K562 (cell line): ENCODE measurements around the gene FEM1B. TPM values are rescaled to one million over a fixed set of nuclear protein-coding genes. Genes with fewer than 3 reads are reported as not detected.

Source experiments
- CHD1 ChIP-seq: fragments of 200-600 bp; sonication (generic); IDR thresholded peaks from one replicate; pipeline ENCODE4 v1.6.1; 2012; ENCODE audit warnings: mild to moderate bottlenecking, moderate library complexity, low read length, inconsistent platforms
- GTF2E2 ChIP-seq: fragments of 200-800 bp; sonication (Bioruptor generic); IDR thresholded peaks from 2 replicates; pipeline ENCODE4 v1.6.1; 2016; ENCODE audit warnings: missing genetic modification characterization, missing compliant biosample characterization
- ILF3 ChIP-seq: fragments of 450-650 bp; IDR thresholded peaks from 2 replicates; pipeline ENCODE4 v1.6.1; 2018; ENCODE audit warnings: antibody characterized with exemption, mild to moderate bottlenecking, moderate library complexity, borderline replicate concordance
- JUNB ChIP-seq: fragments of 450-650 bp; formaldehyde crosslinking; conservative IDR thresholded peaks from 2 replicates; pipeline ENCODE4 v1.4.0; 2020; ENCODE audit warnings: mild to moderate bottlenecking
- MGA ChIP-seq: fragments of 450-650 bp; IDR thresholded peaks from 2 replicates; pipeline ENCODE4 v1.6.1; 2016; ENCODE audit warnings: mild to moderate bottlenecking, moderate library complexity
- RBBP5 ChIP-seq: fragments of 200-600 bp; sonication (generic); IDR thresholded peaks from 2 replicates; pipeline ENCODE4 v1.6.1; 2012; ENCODE audit warnings: borderline replicate concordance, mild to moderate bottlenecking, low read length, control low read depth, inconsistent platforms; ENCODE audit not compliant: insufficient read depth, poor library complexity, severe bottlenecking
- RBM34 ChIP-seq: fragments of 200-400 bp; formaldehyde crosslinking; IDR thresholded peaks from 2 replicates; pipeline ENCODE4 v1.6.1; 2018; ENCODE audit warnings: low read length, borderline replicate concordance; ENCODE audit not compliant: insufficient read depth
- SAP30 ChIP-seq: fragments of 200-600 bp; sonication (generic); IDR thresholded peaks from 2 replicates; pipeline ENCODE4 v1.6.1; 2012; ENCODE audit warnings: borderline replicate concordance, low read depth, mild to moderate bottlenecking, moderate library complexity, low read length, control low read depth, inconsistent platforms; ENCODE audit not compliant: insufficient read depth, poor library complexity, severe bottlenecking
- SUPT5H ChIP-seq: fragments of 450-650 bp; IDR thresholded peaks from 2 replicates; pipeline ENCODE4 v1.6.1; 2016
- TOE1 ChIP-seq, 2 experiments: fragments of 450-650 bp in 1 of 2; sonication (generic) in 1 of 2; formaldehyde crosslinking in 1 of 2; IDR thresholded peaks; 2 replicates each; pipeline versions ENCODE4 v1.7.1 to v1.8.0; 2016 to 2022; ENCODE audit warnings: borderline replicate concordance in 2 of 2, mild to moderate bottlenecking in 2 of 2, antibody characterized with exemption in 1 of 2, inconsistent platforms in 1 of 2, low read depth in 1 of 2, missing genetic modification reagents in 1 of 2, moderate library complexity in 1 of 2
- polyA plus RNA-seq, 8 experiments: library from polyadenylated mRNA; depleted of rRNA in 4 of 8; stranded (reverse) in 5 of 8; unstranded in 3 of 8; fragments of >200 nt; fragmentation: Nextera tagmentation in 2 of 8; fragmentation: Illumina TruSeq in 1 of 8; extraction: Ambion mirVana in 2 of 8; extraction: Trizol in 1 of 8; gene quantifications; 2 replicates each; pipeline versions ENCODE4 v1.2.1 to v1.2.3, GENCODE V29; 2011 to 2014; ENCODE audit warnings: inconsistent platforms in 1 of 8, missing spikeins in 1 of 8
- total RNA-seq, 7 experiments: library from RNA; depleted of rRNA in 6 of 7; stranded (reverse); fragments of >200 nt in 6 of 7; fragmentation: Illumina TruSeq in 2 of 7; extraction: Trizol in 2 of 7; gene quantifications; 2 replicates each; pipeline versions ENCODE4 v1.2.1 to v1.2.3, GENCODE V29; 2011 to 2021; ENCODE audit warnings: low replicate concordance in 1 of 7
- TF ChIP-seq, protein P1 (sequence below): fragments of 450-650 bp; IDR thresholded peaks from 2 replicates; pipeline ENCODE4 v1.6.1; 2016; ENCODE audit warnings: borderline replicate concordance
- TF ChIP-seq, protein P2 (sequence below): fragments of 250-450 bp; sonication (Bioruptor Pico); IDR thresholded peaks from 2 replicates; pipeline ENCODE4 v1.5.0; 2020; ENCODE audit warnings: mild to moderate bottlenecking

The FEM1B gene
- total and polyA plus RNA-seq, 9 of the 15 experiments (the other 6 are each of a cell fraction or from before 2014, with no cell fraction given) = 5.9 to 61.6 (median 20.1) TPM

- TF ChIP-seq MGA (peak; percentile 83), CHD1 (no peak), ILF3 (no peak), JUNB (CRISPR knock-in tag) (no peak), RBBP5 (peak; percentile 87), TOE1 (IDR thresholded peaks at IDR 0.05; ENCODE audit: borderline replicate concordance) (no peak), TOE1 (CRISPR knock-in tag; IDR thresholded peaks at IDR 0.05; ENCODE audit: borderline replicate concordance, low read depth) (no peak), GTF2E2 (tag) (0 out of 2 replicates have a peak, but pooled peaks have one; percentile 49), SAP30 (peak; percentile 34), RBM34 (0 out of 2 replicates have a peak, but pooled peaks have one; percentile 17), SUPT5H (peak; percentile 9; the same call in 1 of the 2 replicates)
- TF ChIP-seq, protein P1, sequence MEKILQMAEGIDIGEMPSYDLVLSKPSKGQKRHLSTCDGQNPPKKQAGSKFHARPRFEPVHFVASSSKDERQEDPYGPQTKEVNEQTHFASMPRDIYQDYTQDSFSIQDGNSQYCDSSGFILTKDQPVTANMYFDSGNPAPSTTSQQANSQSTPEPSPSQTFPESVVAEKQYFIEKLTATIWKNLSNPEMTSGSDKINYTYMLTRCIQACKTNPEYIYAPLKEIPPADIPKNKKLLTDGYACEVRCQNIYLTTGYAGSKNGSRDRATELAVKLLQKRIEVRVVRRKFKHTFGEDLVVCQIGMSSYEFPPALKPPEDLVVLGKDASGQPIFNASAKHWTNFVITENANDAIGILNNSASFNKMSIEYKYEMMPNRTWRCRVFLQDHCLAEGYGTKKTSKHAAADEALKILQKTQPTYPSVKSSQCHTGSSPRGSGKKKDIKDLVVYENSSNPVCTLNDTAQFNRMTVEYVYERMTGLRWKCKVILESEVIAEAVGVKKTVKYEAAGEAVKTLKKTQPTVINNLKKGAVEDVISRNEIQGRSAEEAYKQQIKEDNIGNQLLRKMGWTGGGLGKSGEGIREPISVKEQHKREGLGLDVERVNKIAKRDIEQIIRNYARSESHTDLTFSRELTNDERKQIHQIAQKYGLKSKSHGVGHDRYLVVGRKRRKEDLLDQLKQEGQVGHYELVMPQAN = peak; percentile 55; the same call in 1 of the 2 replicates
- TF ChIP-seq, protein P2, sequence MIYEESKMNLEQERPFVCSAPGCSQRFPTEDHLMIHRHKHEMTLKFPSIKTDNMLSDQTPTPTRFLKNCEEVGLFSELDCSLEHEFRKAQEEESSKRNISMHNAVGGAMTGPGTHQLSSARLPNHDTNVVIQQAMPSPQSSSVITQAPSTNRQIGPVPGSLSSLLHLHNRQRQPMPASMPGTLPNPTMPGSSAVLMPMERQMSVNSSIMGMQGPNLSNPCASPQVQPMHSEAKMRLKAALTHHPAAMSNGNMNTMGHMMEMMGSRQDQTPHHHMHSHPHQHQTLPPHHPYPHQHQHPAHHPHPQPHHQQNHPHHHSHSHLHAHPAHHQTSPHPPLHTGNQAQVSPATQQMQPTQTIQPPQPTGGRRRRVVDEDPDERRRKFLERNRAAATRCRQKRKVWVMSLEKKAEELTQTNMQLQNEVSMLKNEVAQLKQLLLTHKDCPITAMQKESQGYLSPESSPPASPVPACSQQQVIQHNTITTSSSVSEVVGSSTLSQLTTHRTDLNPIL (CRISPR knock-in tag) = no peak
Observed at GRCh38 chr15:68228971-68229385, 48.6 kb upstream of the FEM1B start (continued).
